ENCODE data around the gene PELI3. TPM values are rescaled to one million over a fixed set of nuclear protein-coding genes. Genes with fewer than 3 reads are reported as not detected.
"Not testable (repeated sequence)": the region's sequence is repeated elsewhere in the genome, so short reads cannot be mapped to it uniquely, and the experiment has no call there.

PELI3 gene
- total and polyA plus RNA-seq, 8 donors: 0.58 to 11.2 (median 7.8) TPM

DNA sequence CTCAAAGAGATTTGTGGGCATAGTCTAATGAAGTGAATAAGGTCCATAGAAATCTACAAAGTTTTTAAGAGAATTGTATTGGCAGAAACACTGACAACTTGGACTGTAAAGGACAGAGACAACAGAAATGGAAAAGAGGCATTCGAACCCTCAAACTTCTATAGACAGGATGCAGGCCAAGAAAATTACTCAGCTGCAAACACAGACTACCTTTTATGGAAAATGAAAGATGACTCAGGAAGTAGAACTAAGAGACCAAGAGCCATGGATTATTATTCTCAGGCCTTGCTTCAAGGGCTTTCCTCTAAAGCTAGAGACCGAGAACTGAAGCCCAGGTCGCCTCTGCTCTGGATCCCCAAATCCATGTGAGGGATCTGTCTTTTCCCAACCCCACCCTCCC, 3.8 kb upstream of the PELI3 start:
- peaks cover 13 to 20% (median 17%) of the 10 kb centered on the region in 4 donors for H3K4me1 ChIP-seq
- no peaks in the 10 kb centered on the region for H3K36me3 ChIP-seq
- no peak overlapping the region for H3K4me3 ChIP-seq
- no peak for TF ChIP-seq POLR2AphosphoS5 (IDR thresholded peaks at IDR 0.05)
- TF ChIP-seq, protein P1, sequence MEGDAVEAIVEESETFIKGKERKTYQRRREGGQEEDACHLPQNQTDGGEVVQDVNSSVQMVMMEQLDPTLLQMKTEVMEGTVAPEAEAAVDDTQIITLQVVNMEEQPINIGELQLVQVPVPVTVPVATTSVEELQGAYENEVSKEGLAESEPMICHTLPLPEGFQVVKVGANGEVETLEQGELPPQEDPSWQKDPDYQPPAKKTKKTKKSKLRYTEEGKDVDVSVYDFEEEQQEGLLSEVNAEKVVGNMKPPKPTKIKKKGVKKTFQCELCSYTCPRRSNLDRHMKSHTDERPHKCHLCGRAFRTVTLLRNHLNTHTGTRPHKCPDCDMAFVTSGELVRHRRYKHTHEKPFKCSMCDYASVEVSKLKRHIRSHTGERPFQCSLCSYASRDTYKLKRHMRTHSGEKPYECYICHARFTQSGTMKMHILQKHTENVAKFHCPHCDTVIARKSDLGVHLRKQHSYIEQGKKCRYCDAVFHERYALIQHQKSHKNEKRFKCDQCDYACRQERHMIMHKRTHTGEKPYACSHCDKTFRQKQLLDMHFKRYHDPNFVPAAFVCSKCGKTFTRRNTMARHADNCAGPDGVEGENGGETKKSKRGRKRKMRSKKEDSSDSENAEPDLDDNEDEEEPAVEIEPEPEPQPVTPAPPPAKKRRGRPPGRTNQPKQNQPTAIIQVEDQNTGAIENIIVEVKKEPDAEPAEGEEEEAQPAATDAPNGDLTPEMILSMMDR (IDR thresholded peaks at IDR 0.05): no peak
- no peak for TF ChIP-seq EP300 (IDR thresholded peaks at IDR 0.05)
- TF ChIP-seq POLR2A (IDR thresholded peaks at IDR 0.05): no peak
- no peak for DNase-seq
- 82 to 95% (median 84%) methylated on average over 3 of the region's 3 CpGs for WGBS, 5 donors
- no peaks in the 10 kb centered on the region for H3K27me3 ChIP-seq
- no peak overlapping the region for H3K27ac ChIP-seq
- intact Hi-C loops (cut with DNase I; ENCODE audit: low total_unique reads): no loop called here
- H3K9me3 ChIP-seq: no peaks in the 10 kb centered on the region

DNA sequence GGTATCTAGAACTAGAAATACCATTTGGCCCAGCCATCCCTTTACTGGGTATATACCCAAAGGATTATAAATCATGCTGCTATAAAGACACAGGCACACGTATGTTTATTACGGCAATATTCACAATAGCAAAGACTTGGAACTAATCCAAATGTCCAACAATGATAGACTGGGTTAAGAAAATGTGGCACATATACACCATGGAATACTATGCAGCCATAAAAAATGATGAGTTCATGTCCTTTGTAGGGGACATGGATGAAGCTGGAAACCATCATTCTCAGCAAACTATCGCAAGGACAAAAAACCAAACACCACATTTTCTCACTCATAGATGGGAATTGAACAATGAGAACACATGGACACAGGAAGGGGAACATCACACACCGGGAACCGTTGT, 2.6 kb upstream of the PELI3 start:
- H3K27ac ChIP-seq; H3K4me3 ChIP-seq; intact Hi-C loops (cut with DNase I; ENCODE audit: low total_unique reads); H3K36me3 ChIP-seq; H3K27me3 ChIP-seq; H3K9me3 ChIP-seq; DNase-seq: not testable (repeated sequence)
- 88 to 94% (median 90%) methylated on average over 5 of the region's 5 CpGs for WGBS, 5 donors
- peaks cover 15 to 31% (median 21%) of the 10 kb centered on the region in 4 donors for H3K4me1 ChIP-seq

DNA sequence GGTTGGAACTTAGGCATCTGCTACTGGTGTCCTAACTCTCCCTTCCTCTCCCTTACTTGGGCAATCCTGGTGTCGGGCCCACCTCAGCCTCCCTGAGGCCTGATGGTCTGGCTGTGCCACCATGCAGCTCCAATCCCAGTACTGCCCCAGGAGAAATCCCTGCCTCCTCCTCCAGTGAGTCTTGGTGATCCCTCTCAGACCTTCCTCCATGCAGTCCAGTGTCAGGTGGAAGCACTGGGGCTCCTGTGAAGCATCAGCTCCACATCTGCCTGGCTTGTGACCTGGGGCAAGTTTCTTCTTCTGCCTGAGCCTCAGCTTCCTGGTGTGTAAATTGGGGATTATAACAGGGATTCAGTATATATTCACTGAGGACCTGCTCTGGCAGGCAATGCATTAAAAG, 1.8 kb upstream of the PELI3 start:
- 86 to 100% (median 100%) methylated on average over 1 of the region's 1 CpG for WGBS, 5 donors
- Histone ChIP-seq H3K27ac (no peak overlapping the region), H3K4me3 (no peak overlapping the region), H3K36me3 (no peaks in the 10 kb centered on the region), H3K9me3 (no peaks in the 10 kb centered on the region), H3K27me3 (no peaks in the 10 kb centered on the region), H3K4me1 (peaks cover 15 to 36% (median 21%) of the 10 kb centered on the region in 4 donors)
- DNase-seq: no peak
- intact Hi-C loops (cut with DNase I; ENCODE audit: low total_unique reads): no loop called here
- TF ChIP-seq POLR2A (IDR thresholded peaks at IDR 0.05): no peak
- TF ChIP-seq, protein P1 (IDR thresholded peaks at IDR 0.05): no peak
- no peak for TF ChIP-seq POLR2AphosphoS5 (IDR thresholded peaks at IDR 0.05)
- TF ChIP-seq EP300 (IDR thresholded peaks at IDR 0.05): no peak

DNA sequence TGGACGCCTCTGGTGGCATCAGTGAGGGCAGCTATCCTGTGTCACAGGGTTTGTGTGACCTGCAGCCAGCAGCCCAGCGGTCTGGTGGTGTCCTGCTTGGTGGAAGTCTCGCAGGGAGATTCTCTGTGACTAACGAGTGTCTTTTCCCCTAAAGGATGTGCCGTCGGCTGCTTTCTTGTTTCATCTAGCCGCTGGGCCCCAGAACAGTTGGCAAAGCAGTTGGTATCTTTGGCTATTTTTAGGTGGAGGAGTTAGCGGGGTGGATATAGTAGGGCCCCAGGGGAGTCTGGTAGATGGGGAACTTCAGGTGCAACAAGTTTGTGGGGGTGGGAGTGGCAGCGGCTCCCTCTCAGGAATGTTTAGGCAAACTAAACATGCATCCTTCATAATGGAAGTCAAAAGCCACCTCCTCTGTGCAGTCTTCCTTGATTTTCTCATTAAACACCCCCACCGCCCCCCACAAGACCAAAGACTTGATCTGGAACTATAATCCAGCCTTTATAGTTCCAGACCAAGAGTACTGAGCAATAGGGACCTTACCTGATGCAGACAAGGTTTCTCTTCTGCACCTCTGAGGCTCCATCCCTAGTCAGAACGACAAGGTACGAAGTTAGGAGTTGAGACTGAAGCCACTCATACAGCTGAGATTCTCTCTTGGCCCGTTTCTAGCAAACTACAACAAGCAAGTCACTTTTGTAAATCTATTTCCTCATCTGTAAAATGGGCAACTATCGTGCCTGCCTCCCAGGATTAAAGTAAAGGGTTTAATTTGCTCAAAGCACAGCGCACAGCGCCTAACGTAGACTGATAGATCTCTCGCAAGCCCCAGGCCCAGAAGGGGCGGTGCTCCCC, 1.1 kb upstream of the PELI3 start:
- H3K4me3 ChIP-seq: peak overlapping the region; percentile 67 to 76 (median 70)
- H3K4me1 ChIP-seq: peaks cover 15 to 36% (median 21%) of the 10 kb centered on the region in 4 donors
- peaks cover 0 to 5% (median 2%) of the 10 kb centered on the region in 4 donors for H3K36me3 ChIP-seq
- no peaks in the 10 kb centered on the region for H3K27me3 ChIP-seq
- WGBS, 5 donors: 40 to 49% (median 46%) methylated on average over 19 of the region's 19 CpGs
- intact Hi-C loops (cut with DNase I; ENCODE audit: low total_unique reads): no loop called here
- peak overlapping the region in 4 of 5 donors; percentile 77 to 85 (median 80) for H3K27ac ChIP-seq
- no peak for TF ChIP-seq POLR2A (IDR thresholded peaks at IDR 0.05)
- TF ChIP-seq POLR2AphosphoS5 (IDR thresholded peaks at IDR 0.05): no peak
- TF ChIP-seq, protein P1 (IDR thresholded peaks at IDR 0.05): no peak
- TF ChIP-seq EP300 (IDR thresholded peaks at IDR 0.05): no peak
- no peak for DNase-seq
- H3K9me3 ChIP-seq: no peaks in the 10 kb centered on the region

Data from stomach (tissue), 9 donors.